HG02623 (cell line): Measurements from ENCODE around the gene BSG.
A peak's percentile ranks its signal among the peaks of the same experiment; 100 is the strongest.
"Not testable (repeated sequence)": the region's sequence is repeated elsewhere in the genome, so short reads cannot be mapped to it uniquely, and the experiment has no call there.

Source experiments
- ATAC-seq: cut with Tn5 transposase; IDR thresholded peaks from one replicate; pipeline ENCODE4 v1.9.1; 2021; ENCODE audit warnings: moderate library complexity; ENCODE audit not compliant: unreplicated experiment

The BSG gene

GRCh38 chr19:617551-618246 is 45.3 kb downstream of the BSG start:
- ATAC-seq, result no peak

GRCh38 chr19:618247-618619 is 45.8 kb downstream of the BSG start:
- ATAC-seq, result no peak

GRCh38 chr19:618674-619285 is 46.4 kb downstream of the BSG start:
- ATAC-seq, result no peak

- ATAC-seq, result no peak
Observed at GRCh38 chr19:619286-620002, 47.0 kb downstream of the BSG start.

DNA sequence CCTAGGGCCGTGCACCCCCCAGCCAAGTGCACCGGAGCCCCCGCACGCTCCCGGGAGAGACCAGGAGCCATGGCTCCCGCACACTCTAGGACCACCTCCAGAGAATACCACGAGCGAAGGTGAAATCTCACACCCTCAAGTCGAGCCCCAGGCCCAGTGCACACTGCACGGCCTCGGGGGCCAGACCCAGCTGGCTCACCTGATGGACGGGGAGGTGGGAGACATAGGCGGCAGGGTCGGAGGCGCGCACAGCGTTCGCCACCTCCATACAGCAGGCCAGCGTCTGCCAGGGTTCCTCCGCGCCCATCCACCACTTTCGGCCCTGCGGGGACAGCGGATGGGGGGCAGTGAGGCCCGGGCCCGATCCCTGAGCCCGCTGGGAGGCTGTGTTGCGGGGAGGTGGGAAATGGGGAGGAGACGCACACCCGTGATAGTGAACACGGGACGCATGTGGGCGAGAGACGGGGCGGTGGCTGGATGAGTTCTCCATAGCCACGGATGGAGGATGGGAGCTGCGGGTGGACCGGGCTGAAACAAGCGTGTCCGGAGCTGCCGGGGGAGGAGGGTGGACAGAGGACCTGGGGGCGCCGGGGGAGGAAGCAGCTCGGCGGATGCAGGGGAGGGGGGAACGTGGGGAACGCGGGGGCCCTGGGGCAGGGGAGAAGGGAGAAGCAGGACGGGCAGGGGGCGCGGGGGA is 47.9 kb downstream of the BSG start:
- no peak for ATAC-seq

DNA sequence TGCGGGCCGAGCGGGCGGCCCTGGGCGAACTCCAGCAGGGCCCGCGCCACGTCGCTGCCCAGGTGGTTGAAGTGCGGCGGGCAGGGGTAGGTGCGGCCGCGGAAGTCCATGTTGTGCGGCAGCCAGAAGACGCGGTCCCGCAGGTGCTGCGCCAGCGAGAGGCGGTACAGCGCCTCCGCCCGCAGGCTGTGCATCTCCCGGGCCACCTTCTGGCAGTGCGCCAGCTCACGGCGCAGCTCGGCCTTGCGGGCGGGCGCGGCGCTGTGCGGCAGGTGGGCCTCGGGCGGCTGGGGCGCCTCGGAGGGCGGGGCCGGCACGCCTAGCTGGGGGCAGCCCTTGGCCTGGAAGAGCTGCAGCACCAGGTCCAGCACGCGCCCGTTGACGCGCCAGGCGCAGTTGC is 48.8 kb downstream of the BSG start:
- ATAC-seq, result not testable (repeated sequence)

- no peak for ATAC-seq
Observed at GRCh38 chr19:621819-622218, 49.4 kb downstream of the BSG start.

DNA sequence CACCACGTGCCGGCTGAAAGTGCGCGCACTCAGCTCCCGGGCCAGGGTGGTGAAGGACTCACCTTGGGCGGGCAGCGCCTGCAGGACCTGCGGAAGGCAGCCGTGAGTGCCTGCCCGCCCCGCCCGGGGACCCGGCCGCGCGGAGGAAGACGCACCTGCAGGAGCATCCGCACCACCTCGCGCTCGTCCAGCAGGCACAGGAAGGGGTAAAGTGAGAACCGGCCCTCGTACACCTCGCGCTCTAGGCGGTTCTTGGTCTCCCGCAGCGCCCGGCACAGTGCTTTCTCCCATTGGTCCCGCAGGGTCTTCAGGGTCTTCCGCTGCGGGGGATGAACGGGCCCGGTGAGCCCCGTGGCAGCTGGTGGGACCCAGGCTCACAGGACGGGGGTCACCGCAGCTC is 50.3 kb downstream of the BSG start:
- ATAC-seq, result no peak

- no peak for ATAC-seq
Observed at GRCh38 chr19:623175-623916, 51.0 kb downstream of the BSG start.

- no peak for ATAC-seq
Observed at GRCh38 chr19:623974-624373, 51.6 kb downstream of the BSG start.

DNA sequence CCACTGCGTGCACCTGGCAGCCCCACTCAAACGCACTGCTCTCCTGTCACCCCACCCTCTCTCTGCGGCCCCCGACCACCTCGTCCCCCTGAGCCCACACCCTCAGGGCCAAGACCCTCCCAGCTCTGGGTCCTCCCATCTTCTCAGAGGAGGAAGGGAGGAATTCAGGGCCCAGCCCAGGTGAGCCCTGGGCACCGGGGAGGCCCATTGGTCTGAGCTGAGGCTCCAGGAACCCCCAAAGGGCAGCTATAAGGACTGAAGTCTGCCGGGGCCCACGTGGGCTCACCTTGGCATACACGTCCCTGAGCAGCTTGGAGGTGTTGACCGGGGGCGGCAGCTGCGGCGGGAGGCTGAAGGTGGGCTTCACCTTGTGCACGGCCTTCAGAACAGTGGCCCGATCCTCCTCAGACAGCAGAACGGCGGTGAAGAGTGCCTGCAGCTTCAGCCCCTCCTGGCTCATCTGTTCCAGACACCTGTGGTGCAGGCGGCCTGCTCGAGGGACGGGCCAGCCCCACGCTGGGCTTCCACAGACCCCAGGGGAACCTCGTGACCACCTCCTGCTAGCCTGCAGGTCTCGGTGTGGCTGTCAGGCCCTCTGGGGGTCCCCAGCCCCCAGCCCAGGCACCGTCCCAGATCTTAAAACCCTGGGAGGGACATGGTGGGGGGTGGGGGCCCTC is 52.2 kb downstream of the BSG start:
- no peak for ATAC-seq

GRCh38 chr19:625257-625656 is 52.9 kb downstream of the BSG start:
- ATAC-seq, result no peak

DNA sequence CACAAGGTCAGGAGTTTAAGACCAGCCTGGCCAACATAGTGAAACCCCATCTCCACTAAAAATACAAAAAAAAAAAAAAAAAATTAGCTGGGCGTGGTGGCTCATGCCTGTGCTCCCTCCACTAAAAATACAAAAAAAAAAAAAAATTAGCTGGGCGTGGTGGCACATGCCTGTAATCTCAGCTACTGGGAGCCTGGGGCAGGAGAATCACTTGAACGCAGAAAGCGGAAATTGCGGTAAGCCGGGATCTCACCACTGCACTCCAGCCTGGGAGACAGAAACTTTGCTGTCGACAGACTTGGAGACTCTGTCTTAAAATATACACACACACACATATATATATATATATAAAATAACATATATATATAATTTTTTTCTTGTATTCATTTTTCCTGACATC is 54.2 kb downstream of the BSG start:
- not testable (repeated sequence) for ATAC-seq

DNA sequence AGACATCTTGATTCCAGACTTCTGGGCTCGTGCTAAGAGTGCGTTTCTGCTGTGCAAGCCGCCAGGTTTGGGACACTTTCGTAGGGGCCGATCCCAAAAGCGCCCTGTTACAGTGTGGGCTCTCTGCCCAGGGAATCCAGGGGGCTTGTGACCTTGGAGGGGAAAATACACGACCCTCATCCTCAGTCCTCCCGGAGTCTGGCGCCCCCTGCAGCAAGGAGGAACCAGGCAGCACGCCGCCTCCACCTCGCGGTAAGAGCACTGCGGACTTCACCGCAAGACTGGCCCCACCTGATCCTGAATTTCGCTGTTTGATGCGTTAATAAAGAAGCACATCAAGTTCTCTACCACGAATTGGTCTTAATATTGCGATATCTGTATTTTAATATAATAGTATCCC is 55.8 kb downstream of the BSG start:
- no peak for ATAC-seq

- ATAC-seq, result not testable (repeated sequence)
Observed at GRCh38 chr19:629515-629914, 57.1 kb downstream of the BSG start.

GRCh38 chr19:629961-630714 is 57.7 kb downstream of the BSG start:
- no peak for ATAC-seq

DNA sequence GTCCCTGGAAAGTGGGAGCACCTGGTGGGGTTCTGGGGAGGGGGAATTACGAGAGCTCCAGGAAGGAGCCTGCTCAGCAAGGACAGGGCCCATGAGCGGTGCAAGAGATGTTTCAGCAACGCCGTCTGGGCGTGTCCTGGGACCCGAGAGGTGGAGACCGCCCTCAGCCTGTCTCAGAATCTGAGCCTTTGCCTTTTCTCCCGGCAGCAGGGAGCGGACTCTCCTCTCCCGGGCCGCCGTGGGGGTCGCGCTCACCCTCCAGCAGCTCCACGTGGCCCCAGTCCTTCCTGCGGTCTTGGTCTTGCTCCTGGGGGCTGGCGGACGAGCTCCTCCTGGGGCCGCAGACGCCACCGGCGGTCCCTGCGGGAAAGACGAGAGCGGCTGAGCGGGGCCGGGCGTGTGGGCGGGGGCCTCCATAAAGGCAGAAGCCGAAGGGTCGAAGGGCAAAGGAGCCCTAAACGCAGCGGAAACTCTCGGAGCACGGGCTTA is 60.2 kb downstream of the BSG start:
- peak; percentile 23 for ATAC-seq
